Ramos (cell line): ENCODE data around the gene HMCN1.

Experiments used
- in situ Hi-C: fragments of 300-500 bp; cut with MboI; formaldehyde crosslinking; loops from one replicate; pipeline ENCODE4 v1.14.3; 2022; ENCODE audit warnings: low sequenced_read_pairs; ENCODE audit not compliant: unreplicated experiment

Gene HMCN1

GRCh38 chr1:185733818-185734735 is at the start of gene HMCN1:
HMCN1 (plus strand) TSS chr1:185734391; CDS start chr1:185734780, 389 bp downstream.
- in situ Hi-C loops = no loop called here

- in situ Hi-C loops = loop anchor here (25.0 kb wide), 1 partner anchor 875 kb away; no protein-coding TSS in a partner anchor
These were observed 47.1 kb upstream of the HMCN1 start for GRCh38 chr1:185686821-185687778.

GRCh38 chr1:185690527-185690926 is 43.7 kb upstream of the HMCN1 start:
- in situ Hi-C loops = loop anchor here (25.0 kb wide), 1 partner anchor 878 kb away; no protein-coding TSS in a partner anchor

- in situ Hi-C loops = loop anchor here (25.0 kb wide), 1 partner anchor 881 kb away; no protein-coding TSS in a partner anchor
These were observed 40.5 kb upstream of the HMCN1 start for GRCh38 chr1:185693654-185694053.

- in situ Hi-C loops = loop anchor here (25.0 kb wide), 1 partner anchor 882 kb away; no protein-coding TSS in a partner anchor
These were observed 40.1 kb upstream of the HMCN1 start for GRCh38 chr1:185694081-185694480.

GRCh38 chr1:185695299-185695698 is 38.9 kb upstream of the HMCN1 start:
- in situ Hi-C loops = loop anchor here (25.0 kb wide), 1 partner anchor 883 kb away; no protein-coding TSS in a partner anchor

GRCh38 chr1:185696422-185697150 is 37.6 kb upstream of the HMCN1 start:
- in situ Hi-C loops = loop anchor here (25.0 kb wide), 1 partner anchor 884 kb away; no protein-coding TSS in a partner anchor

GRCh38 chr1:185699874-185700273 is 34.3 kb upstream of the HMCN1 start:
- in situ Hi-C loops = loop anchor here (25.0 kb wide), 1 partner anchor 888 kb away; no protein-coding TSS in a partner anchor

GRCh38 chr1:185701650-185702049 is 32.5 kb upstream of the HMCN1 start:
- in situ Hi-C loops = no loop called here

- in situ Hi-C loops = no loop called here
These were observed 30.0 kb upstream of the HMCN1 start for GRCh38 chr1:185704181-185704580.

GRCh38 chr1:185716095-185716494 is 18.1 kb upstream of the HMCN1 start:
- in situ Hi-C loops = no loop called here

- in situ Hi-C loops = no loop called here
These were observed 15.2 kb upstream of the HMCN1 start for GRCh38 chr1:185719021-185719420.

- in situ Hi-C loops = no loop called here
These were observed 13.4 kb upstream of the HMCN1 start for GRCh38 chr1:185720633-185721272.

- in situ Hi-C loops = no loop called here
These were observed 12.6 kb upstream of the HMCN1 start for GRCh38 chr1:185721553-185721952.

- in situ Hi-C loops = no loop called here
These were observed 12.1 kb upstream of the HMCN1 start for GRCh38 chr1:185722098-185722497.

- in situ Hi-C loops = no loop called here
These were observed 6.5 kb upstream of the HMCN1 start for GRCh38 chr1:185727726-185728125.

- in situ Hi-C loops = no loop called here
These were observed 2.7 kb upstream of the HMCN1 start for GRCh38 chr1:185731446-185731845.

- in situ Hi-C loops = no loop called here
These were observed 1.2 kb upstream of the HMCN1 start for GRCh38 chr1:185732951-185733350.
